ENCODE results near the gene CABLES1.
"Not testable (repeated sequence)": the region's sequence is repeated elsewhere in the genome, so short reads cannot be mapped to it uniquely, and the experiment has no call there.

The CABLES1 gene

DNA sequence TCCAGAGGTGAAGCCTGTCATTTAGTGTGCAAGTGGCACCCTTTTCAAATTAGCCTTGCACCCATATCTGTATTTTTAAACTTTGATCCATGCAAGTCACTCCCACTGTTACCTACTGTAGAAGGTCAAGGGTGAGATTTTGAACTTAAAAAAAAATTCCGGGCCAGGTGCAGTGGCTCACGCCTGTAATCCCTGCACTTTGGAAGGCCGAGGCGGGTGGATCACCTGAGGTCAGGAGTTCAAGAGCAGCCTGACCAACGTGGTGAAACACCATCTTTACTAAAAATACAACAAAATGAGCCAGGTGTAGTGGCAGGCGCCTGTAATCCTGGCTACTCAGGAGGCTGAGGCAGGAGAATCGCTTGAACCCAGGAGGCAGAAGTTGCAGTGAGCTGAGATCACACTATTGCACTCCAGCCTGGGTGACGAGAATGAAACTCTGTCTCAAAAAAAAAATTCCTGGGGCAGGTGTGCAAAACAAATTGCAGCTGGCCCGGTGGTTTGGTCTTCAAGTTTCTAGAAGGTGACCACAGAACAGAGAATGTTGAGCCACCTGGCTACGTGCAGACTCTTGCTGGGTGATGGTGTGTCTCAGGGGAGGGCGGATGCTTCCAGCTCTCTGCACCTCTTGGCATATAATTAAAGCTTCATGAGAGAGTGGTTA is 106.7 kb downstream of the CABLES1 start:
- not testable (repeated sequence) for DNase-seq (ENCODE audit: low read depth, low spot score)

GRCh38 chr18:23243178-23243577 is 107.9 kb downstream of the CABLES1 start:
- DNase-seq (ENCODE audit: low read depth, low spot score) = no peak

GRCh38 chr18:23243816-23244215 is 108.5 kb downstream of the CABLES1 start:
- no peak for DNase-seq (ENCODE audit: low read depth, low spot score)

DNA sequence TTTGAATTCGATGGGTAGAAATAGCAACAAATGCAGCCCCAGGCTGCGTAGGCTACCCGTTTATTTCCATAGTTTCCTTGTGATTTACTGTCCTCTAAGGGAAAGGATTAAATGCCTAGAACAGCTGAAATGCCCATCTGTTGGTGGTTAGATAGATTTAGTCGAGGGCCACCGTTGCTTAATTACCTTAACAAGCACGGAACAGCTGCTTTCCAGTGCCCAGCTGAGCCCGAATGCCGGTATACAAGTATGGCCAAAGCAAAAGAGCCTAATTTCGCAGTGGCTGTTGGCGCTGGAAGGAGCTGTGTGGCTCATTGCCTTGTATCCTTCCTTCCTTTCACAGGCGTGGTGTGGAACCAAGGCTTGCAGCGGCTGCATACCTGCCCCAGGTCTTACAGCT is 109.1 kb downstream of the CABLES1 start:
- no peak for DNase-seq (ENCODE audit: low read depth, low spot score)

GRCh38 chr18:23245461-23245860 is 110.2 kb downstream of the CABLES1 start:
- no peak for DNase-seq (ENCODE audit: low read depth, low spot score)

- DNase-seq (ENCODE audit: low read depth, low spot score) = no peak
These were observed 112.0 kb downstream of the CABLES1 start for GRCh38 chr18:23247331-23247730.

GRCh38 chr18:23247896-23248295 is 112.6 kb downstream of the CABLES1 start:
- DNase-seq (ENCODE audit: low read depth, low spot score) = no peak

GRCh38 chr18:23248826-23249225 is 113.5 kb downstream of the CABLES1 start:
- no peak for DNase-seq (ENCODE audit: low read depth, low spot score)

GRCh38 chr18:23249348-23249747 is 114.1 kb downstream of the CABLES1 start:
- DNase-seq (ENCODE audit: low read depth, low spot score) = no peak

- DNase-seq (ENCODE audit: low read depth, low spot score) = no peak
These were observed 115.8 kb downstream of the CABLES1 start for GRCh38 chr18:23250893-23251656.

- DNase-seq (ENCODE audit: low read depth, low spot score) = no peak
These were observed 118.3 kb downstream of the CABLES1 start for GRCh38 chr18:23253630-23254029.

- no peak for DNase-seq (ENCODE audit: low read depth, low spot score)
These were observed 121.9 kb downstream of the CABLES1 start for GRCh38 chr18:23257137-23257536.

GRCh38 chr18:23257686-23258565 is 122.6 kb downstream of the CABLES1 start:
- DNase-seq (ENCODE audit: low read depth, low spot score) = no peak

GRCh38 chr18:23258566-23259469 is 123.5 kb downstream of the CABLES1 start:
- no peak for DNase-seq (ENCODE audit: low read depth, low spot score)

DNA sequence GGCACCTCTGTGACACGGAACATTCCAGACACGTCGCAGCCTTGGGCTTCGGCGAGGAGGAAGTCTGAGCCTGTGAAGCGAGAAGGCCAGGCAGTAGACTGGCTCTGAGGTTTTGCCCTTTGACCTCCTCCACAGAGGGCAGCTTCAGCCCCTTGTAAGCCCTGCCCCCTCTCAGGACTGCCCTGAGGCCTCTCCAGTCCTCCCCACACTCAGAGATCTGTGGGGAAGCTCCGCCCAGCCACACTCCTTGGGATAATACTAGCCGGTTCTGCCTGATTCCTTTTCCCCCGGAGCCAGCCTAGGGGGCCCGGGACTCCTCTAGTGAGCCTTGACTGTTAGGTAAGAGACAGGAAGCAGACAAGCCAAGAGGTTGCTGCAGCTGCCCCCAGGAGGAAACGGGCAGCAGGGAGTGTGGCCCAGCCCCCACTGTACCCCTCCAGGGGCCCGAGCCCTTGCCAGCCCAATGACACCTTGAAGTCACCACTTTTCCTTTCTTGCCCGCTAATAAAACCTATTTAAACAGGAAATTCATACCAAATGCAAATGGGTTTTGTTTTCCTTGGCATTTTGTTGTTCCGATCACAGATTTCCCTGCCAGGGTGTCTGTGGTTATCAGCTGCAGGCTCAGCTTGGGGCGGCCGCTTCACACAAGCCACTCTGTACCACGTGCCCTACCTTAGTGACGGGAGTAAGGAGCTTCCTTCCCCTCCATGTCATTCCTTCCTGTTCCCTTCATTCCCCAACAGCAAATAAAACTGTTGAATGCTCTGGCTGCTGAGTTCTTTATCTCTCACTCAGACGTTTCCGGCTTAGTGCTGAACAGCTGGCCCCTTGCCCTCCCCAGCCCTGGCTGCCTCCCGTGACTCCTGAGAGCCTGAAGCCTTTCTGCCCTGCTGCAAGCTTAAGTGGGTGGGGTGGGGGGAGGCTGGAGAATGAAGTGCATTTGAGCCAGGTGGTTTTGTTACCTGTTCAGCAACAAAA is 124.7 kb downstream of the CABLES1 start:
- no peak for DNase-seq (ENCODE audit: low read depth, low spot score)

GRCh38 chr18:23260926-23261590 is 125.8 kb downstream of the CABLES1 start:
- DNase-seq (ENCODE audit: low read depth, low spot score) = no peak

DNA sequence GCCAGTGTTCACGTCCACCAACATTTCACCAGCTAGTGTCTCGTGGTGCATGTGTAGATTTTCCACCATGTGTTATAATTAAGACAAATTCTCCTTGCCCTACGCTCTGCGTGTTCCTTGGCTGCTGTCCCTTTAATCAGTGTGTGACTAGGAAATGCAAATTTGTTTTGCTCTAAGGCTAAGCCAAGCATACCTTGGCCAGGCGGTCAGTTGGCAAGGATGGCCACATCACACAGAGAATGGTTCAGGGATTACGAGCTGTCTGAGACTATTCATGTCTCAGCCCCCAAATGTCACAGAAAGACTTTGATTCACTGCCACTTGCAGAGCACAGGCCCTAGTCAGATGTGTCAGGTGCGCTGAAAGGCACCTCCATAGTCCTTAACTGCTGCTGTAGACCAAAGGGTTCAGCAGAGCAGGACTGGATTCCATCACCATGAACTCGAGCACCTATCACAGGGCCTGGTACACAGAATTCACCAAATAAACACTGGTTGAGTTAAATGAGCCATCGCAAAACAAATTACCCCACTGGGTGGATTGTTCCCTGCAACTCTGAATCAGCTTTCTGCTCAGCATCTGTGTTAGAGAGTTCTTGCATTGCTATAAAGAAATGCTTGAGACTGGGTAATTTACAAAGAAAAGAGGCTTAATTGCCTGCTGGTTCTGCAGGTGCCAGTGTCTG is 128.4 kb downstream of the CABLES1 start:
- DNase-seq (ENCODE audit: low read depth, low spot score) = no peak

DNA sequence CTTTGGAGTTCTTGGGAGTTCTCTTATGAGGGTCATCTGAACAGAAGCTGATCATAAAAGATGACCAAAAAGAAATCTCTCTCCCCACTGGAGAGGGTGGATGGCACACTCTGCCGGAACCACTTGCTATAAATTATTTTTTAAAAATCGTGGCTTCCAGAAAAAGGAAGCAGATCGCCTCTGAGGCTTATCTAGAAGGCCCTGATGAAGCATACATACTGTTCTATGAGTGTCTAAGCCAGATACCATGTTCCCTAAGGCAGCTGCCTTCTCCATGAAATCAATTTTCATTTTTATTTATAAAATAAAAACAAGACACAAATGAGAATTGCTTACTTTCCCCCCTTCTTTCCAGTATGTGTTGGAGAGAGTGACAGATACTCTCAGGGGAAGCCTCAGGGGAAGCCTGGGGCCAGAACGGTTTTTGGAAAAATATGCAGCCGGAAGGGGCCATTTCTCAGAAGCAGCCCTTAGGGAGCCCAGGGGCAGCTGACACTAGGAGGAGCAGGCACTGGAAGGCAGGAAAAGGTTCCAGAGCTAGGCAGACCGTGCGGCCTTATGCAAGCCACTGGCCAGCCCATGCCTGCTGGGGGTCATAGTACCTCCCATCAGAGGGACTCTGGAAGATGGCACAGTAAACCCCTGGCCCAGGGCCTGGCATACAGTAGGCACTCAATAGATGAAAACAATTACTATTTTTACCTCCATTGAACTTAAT is 130.6 kb downstream of the CABLES1 start:
- DNase-seq (ENCODE audit: low read depth, low spot score) = no peak
